Esophagus muscularis mucosa (tissue), 3 donors: ENCODE results near the gene LINGO4.

ENCODE experiments used
- POLR2AphosphoS5 ChIP-seq, 2 donors: sonication (generic); formaldehyde crosslinking; IDR thresholded peaks; one replicate each; pipeline ENCODE4 v1.6.1; 2017; ENCODE audit warnings: antibody characterized with exemption in 2 of 2
- TF ChIP-seq, protein P1 (sequence below), 3 experiments: fragments of 200-600 bp in 2 of 3; fragments of 450-650 bp in 1 of 3; sonication (generic) in 2 of 3; IDR thresholded peaks; one replicate each; pipeline ENCODE4 v1.5.1; 2017 to 2019; ENCODE audit warnings: antibody characterized with exemption in 3 of 3, mild to moderate bottlenecking in 2 of 3, moderate library complexity in 1 of 3

DNA sequence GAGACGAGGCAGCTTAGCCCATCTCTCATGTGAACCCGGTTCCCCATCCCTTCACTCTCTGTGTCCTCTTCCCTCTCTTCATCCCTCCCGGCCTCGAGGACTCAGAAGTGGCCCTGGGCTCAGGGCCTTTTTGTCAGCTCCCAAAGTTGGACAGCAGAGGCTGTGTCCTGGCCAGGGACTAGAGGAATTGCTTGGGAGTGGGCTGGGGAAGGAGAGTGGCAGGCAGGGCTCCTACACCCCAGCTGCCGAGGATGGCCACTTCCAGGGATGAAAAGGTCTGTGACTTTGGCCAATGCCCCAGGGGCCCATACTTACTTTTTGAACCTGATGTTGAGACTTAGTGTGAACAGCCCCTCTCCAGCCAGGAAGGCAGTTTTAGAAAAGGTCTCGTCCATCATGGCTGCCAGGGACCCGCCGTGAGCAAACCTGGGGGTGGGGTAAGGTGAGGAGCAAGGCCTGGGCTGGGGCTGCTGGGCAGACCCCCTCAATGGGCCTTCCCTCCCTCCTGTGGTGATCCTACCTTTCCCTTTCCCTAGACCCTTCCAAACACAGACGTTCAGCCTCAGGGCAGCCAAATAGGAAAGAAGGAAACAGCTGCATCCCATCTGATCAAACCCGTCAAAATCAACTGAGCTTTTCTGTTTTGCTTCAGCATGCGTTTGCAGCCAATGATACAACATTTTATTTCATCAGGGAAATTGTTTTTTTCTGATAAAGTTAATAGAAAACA is 42.8 kb upstream of the LINGO4 start:
- TF ChIP-seq POLR2AphosphoS5 (IDR thresholded peaks at IDR 0.05): no peak
- TF ChIP-seq, protein P1, sequence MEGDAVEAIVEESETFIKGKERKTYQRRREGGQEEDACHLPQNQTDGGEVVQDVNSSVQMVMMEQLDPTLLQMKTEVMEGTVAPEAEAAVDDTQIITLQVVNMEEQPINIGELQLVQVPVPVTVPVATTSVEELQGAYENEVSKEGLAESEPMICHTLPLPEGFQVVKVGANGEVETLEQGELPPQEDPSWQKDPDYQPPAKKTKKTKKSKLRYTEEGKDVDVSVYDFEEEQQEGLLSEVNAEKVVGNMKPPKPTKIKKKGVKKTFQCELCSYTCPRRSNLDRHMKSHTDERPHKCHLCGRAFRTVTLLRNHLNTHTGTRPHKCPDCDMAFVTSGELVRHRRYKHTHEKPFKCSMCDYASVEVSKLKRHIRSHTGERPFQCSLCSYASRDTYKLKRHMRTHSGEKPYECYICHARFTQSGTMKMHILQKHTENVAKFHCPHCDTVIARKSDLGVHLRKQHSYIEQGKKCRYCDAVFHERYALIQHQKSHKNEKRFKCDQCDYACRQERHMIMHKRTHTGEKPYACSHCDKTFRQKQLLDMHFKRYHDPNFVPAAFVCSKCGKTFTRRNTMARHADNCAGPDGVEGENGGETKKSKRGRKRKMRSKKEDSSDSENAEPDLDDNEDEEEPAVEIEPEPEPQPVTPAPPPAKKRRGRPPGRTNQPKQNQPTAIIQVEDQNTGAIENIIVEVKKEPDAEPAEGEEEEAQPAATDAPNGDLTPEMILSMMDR (IDR thresholded peaks at IDR 0.05): no peak
